Measurements from ENCODE around the gene A3GALT2. TPM values are rescaled to one million over a fixed set of nuclear protein-coding genes. Genes with fewer than 3 reads are reported as not detected.

The A3GALT2 gene
- polyA plus RNA-seq, 3 donors: not detected

- peak overlapping the region in 1 of 2 donors; percentile 85 for H3K4me3 Mint-ChIP-seq
These were observed 14.9 kb downstream of the A3GALT2 start for GRCh38 chr1:33305816-33306652.

GRCh38 chr1:33305016-33305415 is 15.9 kb downstream of the A3GALT2 start:
- peaks cover 23 to 36% (median 31%) of the 10 kb centered on the region in 3 donors for H3K27me3 Mint-ChIP-seq (ENCODE audit: low read depth in 3 of 3)
- TF ChIP-seq CTCF (IDR thresholded peaks at IDR 0.05): no peak
- peaks cover 21% of the 10 kb centered on the region for H3K4me1 Mint-ChIP-seq
- no peak overlapping the region for H3K27ac ChIP-seq (ENCODE audit: low read depth in 1 of 2, low read length in 2 of 2)
- H2AFZ ChIP-seq (ENCODE audit: insufficient read depth, low read depth, low read length, poor library complexity, severe bottlenecking): no peak overlapping the region
- H3K36me3 ChIP-seq (replicated peaks in 1 of 2; ENCODE audit: control insufficient read depth in 1 of 2, insufficient read depth in 2 of 2, low read length in 2 of 2): peaks cover 3 to 12% of the 10 kb centered on the region in 2 donors
- H3K9me3 ChIP-seq (replicated peaks in 1 of 2; ENCODE audit: control insufficient read depth in 1 of 2, insufficient read depth in 1 of 2, low read length in 2 of 2): no peaks in the 10 kb centered on the region
- peaks cover 10 to 14% of the 10 kb centered on the region in 2 donors for H3K36me3 Mint-ChIP-seq
- H3K27ac Mint-ChIP-seq: no peak overlapping the region
- H3K4me3 ChIP-seq (replicated peaks in 1 of 3; ENCODE audit: low read depth in 2 of 3, low read length in 3 of 3): no peak overlapping the region
- H3K4me3 Mint-ChIP-seq: no peak overlapping the region
- H3K9ac ChIP-seq (ENCODE audit: insufficient read depth, low read length, poor library complexity, severe bottlenecking): no peak overlapping the region
- peaks cover 9 to 22% of the 10 kb centered on the region in 2 donors for H3K27me3 ChIP-seq (ENCODE audit: control insufficient read depth in 2 of 2, insufficient read depth in 2 of 2, low read length in 2 of 2)
- H3K4me2 ChIP-seq (replicated peaks; ENCODE audit: extremely low read depth, low read length, poor library complexity, severe bottlenecking): no peak overlapping the region
- no peak for DNase-seq
- H3K79me2 ChIP-seq (ENCODE audit: insufficient read depth, low read length): no peaks in the 10 kb centered on the region
- 80% methylated on average over 1 of the region's 5 CpGs for WGBS (ENCODE audit: insufficient coverage)
- H3K9me3 Mint-ChIP-seq: peaks cover 0 to 16% (median 7%) of the 10 kb centered on the region in 7 donors
- intact Hi-C loops (cut with micrococcal nuclease): no loop called here
- peaks cover 10 to 18% of the 10 kb centered on the region in 2 donors for H3K4me1 ChIP-seq (ENCODE audit: control insufficient read depth in 1 of 2, insufficient read depth in 2 of 2, low read length in 2 of 2)
- H4K20me1 ChIP-seq (ENCODE audit: insufficient read depth, low read length): no peaks in the 10 kb centered on the region

More at GRCh38 chr1:33305816-33306652, 14.9 kb downstream of the A3GALT2 start:
- Histone ChIP-seq H3K36me3 (replicated peaks in 1 of 2; ENCODE audit: control insufficient read depth in 1 of 2, insufficient read depth in 2 of 2, low read length in 2 of 2) (peaks cover 0 to 2% of the 10 kb centered on the region in 2 donors), H3K4me1 (ENCODE audit: control insufficient read depth in 1 of 2, insufficient read depth in 2 of 2, low read length in 2 of 2) (peaks cover 6 to 11% of the 10 kb centered on the region in 2 donors), H3K27me3 (ENCODE audit: control insufficient read depth in 2 of 2, insufficient read depth in 2 of 2, low read length in 2 of 2) (peaks cover 9 to 22% of the 10 kb centered on the region in 2 donors), H2AFZ (ENCODE audit: insufficient read depth, low read depth, low read length, poor library complexity, severe bottlenecking) (peak overlapping the region; percentile 69), H4K20me1 (ENCODE audit: insufficient read depth, low read length) (no peaks in the 10 kb centered on the region), H3K4me2 (replicated peaks; ENCODE audit: extremely low read depth, low read length, poor library complexity, severe bottlenecking) (peak overlapping the region; percentile 64), H3K27ac (ENCODE audit: low read depth in 1 of 2, low read length in 2 of 2) (no peak overlapping the region), H3K9me3 (replicated peaks in 1 of 2; ENCODE audit: control insufficient read depth in 1 of 2, insufficient read depth in 1 of 2, low read length in 2 of 2) (no peaks in the 10 kb centered on the region), H3K79me2 (ENCODE audit: insufficient read depth, low read length) (no peaks in the 10 kb centered on the region), H3K9ac (ENCODE audit: insufficient read depth, low read length, poor library complexity, severe bottlenecking) (peak overlapping the region; percentile 21), H3K4me3 (replicated peaks in 1 of 3; ENCODE audit: low read depth in 2 of 3, low read length in 3 of 3) (peak overlapping the region in 1 of 3 experiments; percentile 54)
- Mint-ChIP-seq H3K27ac (no peak overlapping the region), H3K9me3 (peaks cover 0 to 16% (median 7%) of the 10 kb centered on the region in 7 donors), H3K27me3 (ENCODE audit: low read depth in 3 of 3) (peaks cover 23 to 36% (median 31%) of the 10 kb centered on the region in 3 donors), H3K36me3 (peaks cover 5 to 9% of the 10 kb centered on the region in 2 donors), H3K4me1 (peaks cover 17% of the 10 kb centered on the region)
- no peak for DNase-seq
- intact Hi-C loops (cut with micrococcal nuclease): no loop called here
- 47% methylated on average over 7 of the region's 20 CpGs for WGBS (ENCODE audit: insufficient coverage)
- TF ChIP-seq CTCF (IDR thresholded peaks at IDR 0.05): no peak

Data from CD14-positive monocyte (primary cell).